ENCODE data around the gene TP53. TPM values are rescaled to one million over a fixed set of nuclear protein-coding genes. Genes with fewer than 3 reads are reported as not detected.

Gene TP53
- total RNA-seq, 1 experiment from 2014 or later = 181 TPM

- Mint-ChIP-seq H3K36me3 (ENCODE audit: insufficient read depth, unreplicated experiment) (no peaks in the 10 kb centered on the region), H3K4me1 (ENCODE audit: insufficient read depth, unreplicated experiment) (no peaks in the 10 kb centered on the region), H3K4me3 (ENCODE audit: unreplicated experiment) (no peak overlapping the region), H3K27me3 (ENCODE audit: insufficient read depth, unreplicated experiment) (no peaks in the 10 kb centered on the region), H3K27ac (ENCODE audit: low read depth, unreplicated experiment) (no peak overlapping the region), H3K9me3 (ENCODE audit: unreplicated experiment) (no peaks in the 10 kb centered on the region)
- POLR2A ChIA-PET = interaction anchor here (1.1 to 12.8 kb wide), 4 partner anchors 18 to 55 kb away, joined by 4 to 208 read pairs (median 6); partner anchors contain the start of genes FXR2, SOX15, TP53 and WRAP53
- CTCF ChIA-PET = interaction anchor here (0.6 to 4.4 kb wide), 23 partner anchors 9 to 308 kb away, joined by 3 to 48 read pairs (median 5); partner anchors contain the start of genes ATP1B2, SENP3, TP53 and WRAP53
- peak; percentile 69 for DNase-seq (ENCODE audit: unreplicated experiment)
- intact Hi-C loops (cut with micrococcal nuclease) = loop anchor here (1.0 kb wide), 1 partner anchor 56 kb away; the partner anchor contains the start of gene WRAP53
- BruUV-seq (replicated peaks) = no TSS peak
- peak; percentile 63 for TF ChIP-seq CTCF (IDR thresholded peaks at IDR 0.05; ENCODE audit: unreplicated experiment)
These were observed 54.8 kb downstream of the TP53 start for GRCh38 chr17:7632492-7632894.

GRCh38 chr17:7631398-7632380 lies 55.6 kb downstream of the TP53 start:
- POLR2A ChIA-PET = interaction anchor here (1.1 to 12.8 kb wide), 5 partner anchors 17 to 55 kb away, joined by 3 to 208 read pairs (median 4); partner anchors contain the start of genes FXR2, SOX15, TP53 and WRAP53
- H3K36me3 Mint-ChIP-seq (ENCODE audit: insufficient read depth, unreplicated experiment) = no peaks in the 10 kb centered on the region
- no peak for DNase-seq (ENCODE audit: unreplicated experiment)
- H3K9me3 Mint-ChIP-seq (ENCODE audit: unreplicated experiment) = no peaks in the 10 kb centered on the region
- TF ChIP-seq CTCF (IDR thresholded peaks at IDR 0.05; ENCODE audit: unreplicated experiment) = no peak
- intact Hi-C loops (cut with micrococcal nuclease) = loop anchor here (1.0 kb wide), 1 partner anchor 57 kb away; the partner anchor contains the start of gene WRAP53
- no peak overlapping the region for H3K4me3 Mint-ChIP-seq (ENCODE audit: unreplicated experiment)
- BruUV-seq (replicated peaks) = no TSS peak
- H3K27ac Mint-ChIP-seq (ENCODE audit: low read depth, unreplicated experiment) = no peak overlapping the region
- H3K27me3 Mint-ChIP-seq (ENCODE audit: insufficient read depth, unreplicated experiment) = no peaks in the 10 kb centered on the region
- no peaks in the 10 kb centered on the region for H3K4me1 Mint-ChIP-seq (ENCODE audit: insufficient read depth, unreplicated experiment)
- CTCF ChIA-PET = interaction anchor here (0.6 to 4.4 kb wide), 19 partner anchors 10 to 243 kb away, joined by 3 to 48 read pairs (median 5); partner anchors contain the start of genes ATP1B2, SENP3, TP53 and WRAP53

- no peak within 1 kb of the TSS for H3K27ac Mint-ChIP-seq (ENCODE audit: low read depth, unreplicated experiment)
- CTCF ChIA-PET = interaction anchor here (0.6 to 0.9 kb wide), 4 partner anchors 15 to 193 kb away, joined by 3 to 5 read pairs (median 3); partner anchors contain the start of gene FXR2
- no peak for TF ChIP-seq CTCF (IDR thresholded peaks at IDR 0.05; ENCODE audit: unreplicated experiment)
- no peak for DNase-seq (ENCODE audit: unreplicated experiment)
- POLR2A ChIA-PET = interaction anchor here (0.6 to 12.8 kb wide), 3 partner anchors 15 to 57 kb away, joined by 3 to 208 read pairs (median 3); partner anchors contain the start of genes TP53 and WRAP53
- H3K36me3 Mint-ChIP-seq (ENCODE audit: insufficient read depth, unreplicated experiment) = peaks cover 12% of the 10 kb centered on the region
- H3K9me3 Mint-ChIP-seq (ENCODE audit: unreplicated experiment) = no peaks in the 10 kb centered on the region
- H3K4me1 Mint-ChIP-seq (ENCODE audit: insufficient read depth, unreplicated experiment) = no peaks in the 10 kb centered on the region
- intact Hi-C loops (cut with micrococcal nuclease) = no loop called here
- H3K27me3 Mint-ChIP-seq (ENCODE audit: insufficient read depth, unreplicated experiment) = no peaks in the 10 kb centered on the region
- BruUV-seq (replicated peaks) = no TSS peak
- no peak within 1 kb of the TSS for H3K4me3 Mint-ChIP-seq (ENCODE audit: unreplicated experiment)
These were observed 57.2 kb downstream of the TP53 start, which contains the start of gene SHBG for GRCh38 chr17:7629939-7630571. Gene SHBG, plus strand, starts transcription at chr17:7630135. Its CDS starts 38 bp downstream, at chr17:7630173.

Data from MCF 10A (cell line).